Measurements from ENCODE around the gene FBXW11.

- TF ChIP-seq CTCF (IDR thresholded peaks at IDR 0.05), result no peak
- no peak for TF ChIP-seq POLR2AphosphoS5 (IDR thresholded peaks at IDR 0.05)
Observed at GRCh38 chr5:171980792-171981191, 25.6 kb downstream of the FBXW11 start.
